ENCODE data around the gene TWIST2.

Gene TWIST2

DNA sequence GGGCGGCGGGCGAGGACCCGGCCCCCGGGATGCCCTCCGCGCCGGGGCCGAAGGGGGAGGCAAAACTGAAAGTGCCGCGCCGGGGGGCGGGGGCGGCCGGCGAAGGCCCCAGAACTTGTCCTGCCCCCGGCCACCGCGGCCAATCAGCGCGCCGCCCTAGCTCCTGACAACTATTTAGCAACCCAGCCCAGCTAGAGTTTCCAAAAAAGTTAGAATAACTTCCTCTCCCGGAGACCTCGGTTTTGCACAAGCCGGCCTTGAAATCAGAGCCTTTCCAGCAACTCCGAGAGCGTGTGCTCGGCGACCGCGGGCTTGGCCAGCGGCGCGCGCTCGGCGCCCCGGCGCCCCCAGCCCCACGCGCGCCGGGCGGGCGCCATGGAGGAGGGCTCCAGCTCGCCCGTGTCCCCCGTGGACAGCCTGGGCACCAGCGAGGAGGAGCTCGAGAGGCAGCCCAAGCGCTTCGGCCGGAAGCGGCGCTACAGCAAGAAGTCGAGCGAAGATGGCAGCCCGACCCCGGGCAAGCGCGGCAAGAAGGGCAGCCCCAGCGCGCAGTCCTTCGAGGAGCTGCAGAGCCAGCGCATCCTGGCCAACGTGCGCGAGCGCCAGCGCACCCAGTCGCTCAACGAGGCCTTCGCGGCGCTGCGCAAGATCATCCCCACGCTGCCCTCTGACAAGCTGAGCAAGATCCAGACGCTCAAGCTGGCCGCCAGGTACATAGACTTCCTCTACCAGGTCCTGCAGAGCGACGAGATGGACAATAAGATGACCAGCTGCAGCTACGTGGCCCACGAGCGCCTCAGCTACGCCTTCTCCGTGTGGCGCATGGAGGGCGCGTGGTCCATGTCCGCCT, at the start of gene TWIST2:
Gene TWIST2 (plus strand): TSS at position 245 of the 850 bp plus-strand sequence. CDS start 131 bp downstream, at position 376.
- DNase-seq: peak; percentile 98

DNA sequence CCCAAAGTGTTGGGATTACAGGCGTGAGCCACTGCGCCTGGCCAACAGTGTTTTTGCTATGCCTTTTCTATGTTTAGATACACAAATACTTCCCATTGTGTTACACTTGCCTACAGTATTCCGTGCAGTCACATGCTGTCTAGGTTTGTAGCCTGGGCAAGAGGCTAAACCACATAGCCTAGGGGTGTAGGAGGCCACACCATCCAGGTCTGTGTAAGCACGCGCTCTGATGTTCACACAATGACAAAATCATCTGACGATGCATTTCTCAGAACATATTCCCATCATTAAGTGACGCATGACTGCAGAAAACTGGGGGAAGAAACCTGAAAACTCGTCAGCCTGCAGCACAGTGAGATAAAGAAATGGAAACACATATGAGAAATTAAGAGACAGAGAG, 46.1 kb upstream of the TWIST2 start:
- DNase-seq: no peak

DNA sequence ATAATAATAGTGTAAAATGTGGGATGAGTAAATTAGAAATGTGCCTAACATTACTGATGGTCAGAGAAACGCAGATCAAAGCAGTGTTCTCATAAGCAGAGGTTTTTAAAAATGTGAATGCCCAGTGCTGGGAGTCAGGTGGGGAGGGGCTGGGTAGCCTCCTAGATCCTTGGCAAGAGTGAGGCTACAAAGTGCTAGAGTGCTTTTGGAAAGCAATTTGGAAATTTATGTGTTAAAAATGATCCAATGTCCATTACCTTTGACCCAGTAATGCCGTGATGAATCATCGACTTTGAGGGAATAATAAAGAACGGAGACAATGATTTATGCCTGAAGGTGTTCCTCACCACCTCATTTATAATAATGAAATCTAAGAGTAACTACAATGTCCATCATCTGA, 44.9 kb upstream of the TWIST2 start:
- no peak for DNase-seq

DNA sequence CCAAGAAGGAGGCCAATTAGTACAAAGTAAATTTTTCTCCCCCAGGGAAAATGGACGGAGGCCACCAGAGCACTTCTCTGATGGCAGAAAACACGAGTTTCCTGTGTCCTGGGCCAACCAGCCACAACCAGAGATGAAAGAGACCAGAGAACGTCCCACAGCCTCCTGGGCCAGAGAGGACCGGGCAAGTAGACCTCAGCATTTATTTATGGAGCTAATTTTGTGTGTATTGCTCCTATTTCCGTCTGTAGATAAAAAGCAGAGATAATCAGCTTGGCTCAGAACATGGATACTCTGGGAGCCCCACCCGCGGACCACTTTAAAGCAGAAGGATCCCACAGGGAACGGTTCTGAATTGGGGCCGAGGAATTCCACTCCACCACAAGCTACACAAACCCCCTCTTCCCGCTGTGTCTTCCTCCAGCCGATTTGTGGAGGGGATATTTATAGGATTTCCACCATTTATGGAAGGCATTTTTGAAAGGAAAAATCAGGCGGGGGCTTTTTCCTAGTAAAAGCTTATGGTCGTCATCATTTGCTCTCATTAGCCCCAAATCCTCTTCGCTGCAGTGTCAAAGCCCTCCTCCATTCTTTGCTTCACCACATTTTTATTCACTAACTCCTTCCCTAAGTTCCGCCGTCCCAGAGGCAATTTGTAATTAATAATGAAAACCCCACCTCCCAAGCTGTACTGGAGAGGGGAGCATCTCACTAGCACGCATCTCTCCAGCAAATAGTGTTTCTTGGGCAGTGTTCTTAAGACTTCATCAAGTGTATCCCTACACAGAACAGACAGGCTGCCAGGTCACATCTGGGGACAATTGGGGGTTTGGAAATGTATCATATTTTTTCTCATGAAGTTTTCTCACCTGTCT, 43.7 kb upstream of the TWIST2 start:
- no peak for DNase-seq

DNA sequence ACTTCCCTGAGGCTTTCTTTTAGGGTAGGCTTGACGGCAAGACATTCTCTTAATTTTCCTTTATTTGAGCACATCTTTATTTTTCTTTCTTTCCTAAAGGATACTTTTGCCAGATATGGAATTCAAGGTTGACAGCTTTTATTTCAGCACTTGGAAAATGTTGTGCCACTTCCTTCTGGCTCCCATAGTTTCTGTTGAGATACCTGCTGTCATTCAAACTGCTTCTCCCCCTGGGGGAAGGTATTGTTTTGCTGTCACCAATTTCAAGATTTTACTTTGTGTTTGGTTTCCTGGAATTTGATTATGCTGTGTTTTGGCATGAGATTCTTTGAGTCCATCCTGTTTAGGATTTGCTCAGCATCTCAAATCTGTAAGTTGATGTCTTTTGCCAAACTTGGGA, 39.1 kb upstream of the TWIST2 start:
- no peak for DNase-seq

DNA sequence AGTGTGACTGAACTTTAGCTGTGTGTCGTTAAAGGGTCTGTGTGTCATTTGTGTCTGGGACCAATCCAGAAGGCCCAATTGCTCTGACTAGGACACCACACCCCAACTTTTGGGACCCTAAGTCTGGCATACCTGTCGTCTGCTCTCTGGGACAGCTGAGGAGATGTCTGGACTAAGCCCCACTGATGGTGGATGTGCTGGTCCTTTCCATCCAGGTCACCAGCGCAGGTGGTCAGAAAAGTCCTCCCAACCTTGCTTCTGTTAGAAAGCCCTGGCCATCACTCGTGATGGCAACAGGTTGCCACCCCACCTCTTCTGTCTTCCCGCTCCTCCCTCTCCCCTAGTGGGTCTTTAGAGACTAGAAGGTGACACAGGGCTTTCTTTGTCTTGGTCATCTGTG, 37.6 kb upstream of the TWIST2 start:
- no peak for DNase-seq

DNA sequence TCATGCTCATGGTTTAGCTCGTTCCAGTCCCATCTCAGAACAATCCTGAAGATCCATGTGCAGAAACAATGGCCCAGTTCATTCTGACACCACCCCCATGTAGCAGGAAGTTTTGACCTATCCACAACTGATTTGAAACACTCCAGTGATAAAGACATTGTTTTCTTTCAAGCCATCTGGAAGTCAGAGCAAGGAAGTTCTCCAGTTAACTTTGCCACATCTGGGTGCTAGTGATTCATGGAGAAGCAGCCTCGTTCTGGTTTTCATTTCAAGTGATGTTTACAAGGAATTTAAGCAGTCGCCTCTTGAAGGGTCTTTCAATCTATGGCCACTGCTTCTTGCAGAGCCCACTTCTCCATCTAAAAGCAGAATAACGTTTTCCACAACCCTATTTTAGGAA, 36.6 kb upstream of the TWIST2 start:
- peak; percentile 72 for DNase-seq

DNA sequence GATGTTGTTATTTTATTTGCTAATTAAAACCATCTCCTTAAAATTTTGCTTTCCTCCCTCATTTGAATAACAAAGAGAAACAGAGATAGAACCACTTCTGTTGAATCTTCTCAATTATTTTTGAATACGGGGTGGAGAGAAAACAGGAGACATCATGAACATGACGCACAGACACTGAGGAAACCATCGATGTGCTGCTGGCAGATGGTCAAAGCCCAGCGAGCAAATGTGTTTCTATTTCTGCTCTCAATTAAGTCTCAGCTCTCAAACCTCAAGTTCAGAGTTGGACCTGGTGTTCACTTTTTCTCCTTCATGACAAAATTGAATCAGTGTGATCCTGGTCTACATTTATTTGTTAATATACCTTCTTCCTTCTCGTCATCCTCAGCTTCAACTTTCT, 36.1 kb upstream of the TWIST2 start:
- DNase-seq: peak; percentile 84

DNA sequence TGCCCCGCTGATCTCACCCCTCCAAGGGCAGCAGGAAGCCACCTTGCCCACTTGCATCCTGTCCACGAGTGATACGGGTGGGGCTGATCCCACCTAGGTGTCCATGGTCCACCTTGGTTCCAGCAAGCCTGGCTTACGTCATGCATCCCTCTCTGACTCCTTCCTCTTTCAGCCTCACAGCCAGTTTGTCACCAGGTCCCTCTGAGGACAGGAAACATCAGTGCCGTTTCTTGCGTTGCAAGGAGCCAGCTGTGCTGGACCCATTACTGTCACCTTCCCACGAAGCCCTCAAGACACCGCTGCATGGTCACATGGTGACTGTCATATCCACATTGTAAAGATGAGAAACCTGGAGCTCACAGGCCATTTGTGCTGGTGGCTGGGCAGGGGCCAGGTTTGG, 34.8 kb upstream of the TWIST2 start:
- no peak for DNase-seq

DNA sequence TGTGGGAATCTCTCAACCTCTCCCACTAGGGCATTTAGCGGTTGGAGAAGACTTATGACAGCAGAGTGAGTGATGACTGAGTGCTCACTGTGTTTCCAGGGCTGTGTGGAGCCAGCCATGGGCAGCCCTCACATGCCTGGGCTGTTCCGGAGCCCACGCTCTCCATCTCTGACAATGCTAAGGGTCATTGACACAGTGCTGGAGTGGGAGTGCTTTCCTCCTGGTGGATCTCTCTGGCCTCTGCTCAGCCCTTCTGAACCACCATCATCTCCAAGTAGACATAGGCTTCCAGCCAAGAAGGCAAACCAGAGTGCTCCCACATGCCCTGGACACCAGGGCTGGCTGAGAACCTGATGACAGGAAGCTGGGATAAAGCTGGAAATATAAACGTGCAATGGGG, 33.1 kb upstream of the TWIST2 start:
- no peak for DNase-seq

DNA sequence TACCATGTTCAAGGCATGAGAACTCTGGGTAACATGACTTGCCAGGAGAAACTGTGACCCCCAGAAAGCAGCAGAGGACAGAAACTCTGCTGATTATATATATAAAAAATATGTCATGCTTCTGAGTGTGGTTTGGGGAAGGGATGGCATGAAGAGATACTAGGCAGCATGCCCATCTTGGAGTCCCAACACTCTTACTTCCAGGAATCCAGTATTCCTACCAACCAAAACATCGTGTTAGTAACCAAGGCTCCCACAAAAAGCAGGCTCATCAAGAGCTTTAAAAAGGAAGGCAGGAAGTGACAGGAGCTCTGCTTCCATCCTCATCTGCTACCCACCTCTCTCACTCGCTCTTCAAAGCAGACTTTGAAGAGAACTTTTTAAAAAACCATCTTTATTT, 31.6 kb upstream of the TWIST2 start:
- DNase-seq: peak; percentile 38

DNA sequence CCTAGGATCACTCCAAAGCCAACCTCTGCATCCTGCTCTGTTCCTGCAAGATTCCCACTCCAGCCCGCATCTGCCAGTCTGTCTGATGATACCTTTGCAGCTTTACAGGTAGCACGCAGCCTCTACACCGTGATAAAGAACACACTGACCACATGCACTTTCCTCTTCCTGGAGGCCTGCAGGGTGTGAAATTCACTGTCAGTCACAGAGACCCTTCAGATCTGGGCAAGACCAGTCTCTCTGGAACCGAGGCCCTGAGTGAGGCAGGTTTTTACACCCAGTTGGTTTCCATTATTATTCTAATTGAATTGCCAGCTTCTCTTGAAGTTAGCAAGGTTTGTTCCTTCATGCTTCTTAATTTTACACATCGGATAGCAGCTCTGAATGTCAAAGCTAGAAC, 30.5 kb upstream of the TWIST2 start:
- DNase-seq: no peak

DNA sequence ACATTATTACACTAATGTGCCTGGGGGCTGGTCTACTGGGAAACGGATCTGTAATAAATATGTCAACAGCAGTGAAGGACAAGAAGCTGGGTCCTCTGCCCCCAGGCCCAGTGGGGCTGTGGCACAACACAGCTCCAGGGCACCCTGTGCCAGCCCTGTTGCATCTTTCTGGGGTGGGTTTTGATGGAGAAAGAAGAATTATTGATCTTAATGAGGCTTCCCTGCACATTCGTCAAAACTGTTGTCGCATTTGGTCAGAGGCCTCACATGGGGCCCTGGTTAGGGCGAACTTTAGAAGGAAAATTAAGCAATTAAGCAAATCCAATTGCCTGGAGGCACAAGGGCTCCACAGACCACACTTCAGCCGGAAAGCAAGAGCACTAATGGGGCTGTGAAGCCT, 30.0 kb upstream of the TWIST2 start:
- DNase-seq: no peak

DNA sequence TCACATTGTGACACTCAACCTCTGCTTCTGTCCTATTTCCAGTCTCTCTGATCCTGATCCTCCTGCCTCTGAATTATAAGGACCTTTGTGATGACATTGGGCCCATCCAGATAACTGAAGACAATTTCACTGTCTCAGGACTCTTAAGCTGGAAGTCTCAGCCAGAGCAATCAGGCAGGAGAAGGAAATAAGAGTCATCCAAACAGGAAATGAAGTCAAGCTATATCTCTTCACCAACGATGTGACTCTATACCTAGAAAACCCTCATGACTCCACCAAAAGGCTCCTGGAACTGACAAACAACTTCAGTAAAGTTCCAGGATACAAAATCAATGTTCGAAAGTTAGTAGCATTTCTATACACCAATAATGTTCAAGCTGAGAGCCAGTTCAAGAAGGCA, 29.3 kb upstream of the TWIST2 start:
- peak; percentile 47 for DNase-seq

DNA sequence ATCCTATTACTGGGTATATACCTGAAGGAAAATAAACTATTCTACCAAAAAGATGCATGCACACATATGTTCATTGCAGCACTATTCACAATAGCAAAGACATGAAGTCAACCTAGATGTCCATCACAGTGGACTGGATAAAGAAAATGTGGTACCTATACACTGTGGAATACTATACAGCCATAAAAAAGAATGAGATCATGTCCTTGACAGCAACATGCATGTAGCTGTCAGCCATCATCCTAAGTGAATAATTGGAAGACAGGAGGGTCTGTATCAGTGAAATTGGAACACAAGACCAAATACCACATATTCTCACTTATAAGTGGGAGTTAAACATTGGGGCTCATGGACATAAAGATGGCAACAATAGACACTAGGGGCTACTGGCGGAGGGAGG, 27.7 kb upstream of the TWIST2 start:
- no peak for DNase-seq

DNA sequence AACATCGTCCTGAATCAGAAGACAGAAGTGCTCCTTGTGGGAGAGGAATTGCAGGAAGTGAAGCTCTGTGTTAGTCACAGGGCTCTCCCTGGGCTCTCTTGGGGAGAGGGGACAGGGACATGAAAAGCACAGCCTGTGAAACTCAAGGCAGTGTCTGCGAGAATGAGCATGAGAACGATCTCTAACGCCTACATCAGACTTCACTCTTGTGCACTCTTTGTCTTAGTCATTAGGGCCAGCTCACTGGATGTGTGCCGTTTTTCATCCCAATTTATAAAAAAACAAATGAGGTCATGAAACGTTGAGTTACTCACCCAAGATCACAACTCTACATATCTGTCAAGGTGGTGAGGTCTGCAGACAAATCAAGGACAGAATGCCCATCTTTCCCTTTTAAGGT, 27.0 kb upstream of the TWIST2 start:
- DNase-seq: peak; percentile 85

DNA sequence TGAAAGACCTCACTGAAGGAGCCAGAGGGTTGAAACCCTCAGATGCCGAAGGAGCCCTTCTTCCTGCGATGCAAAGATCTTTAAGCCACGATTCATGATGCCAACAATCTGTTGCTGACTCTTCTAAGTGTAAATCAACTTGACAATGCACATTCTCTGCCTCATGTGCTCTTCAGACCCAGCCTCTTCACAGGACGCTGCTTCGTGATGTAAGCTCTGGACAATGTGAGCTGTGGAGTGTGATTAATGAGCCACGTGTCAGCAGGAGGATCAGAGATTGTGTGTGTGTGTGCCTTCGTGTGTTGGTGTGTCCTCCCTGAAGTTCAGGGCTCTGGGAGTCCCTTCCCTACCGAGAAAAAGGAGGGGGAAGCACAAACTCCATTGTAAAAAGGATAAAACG, 26.5 kb upstream of the TWIST2 start:
- peak; percentile 95 for DNase-seq

DNA sequence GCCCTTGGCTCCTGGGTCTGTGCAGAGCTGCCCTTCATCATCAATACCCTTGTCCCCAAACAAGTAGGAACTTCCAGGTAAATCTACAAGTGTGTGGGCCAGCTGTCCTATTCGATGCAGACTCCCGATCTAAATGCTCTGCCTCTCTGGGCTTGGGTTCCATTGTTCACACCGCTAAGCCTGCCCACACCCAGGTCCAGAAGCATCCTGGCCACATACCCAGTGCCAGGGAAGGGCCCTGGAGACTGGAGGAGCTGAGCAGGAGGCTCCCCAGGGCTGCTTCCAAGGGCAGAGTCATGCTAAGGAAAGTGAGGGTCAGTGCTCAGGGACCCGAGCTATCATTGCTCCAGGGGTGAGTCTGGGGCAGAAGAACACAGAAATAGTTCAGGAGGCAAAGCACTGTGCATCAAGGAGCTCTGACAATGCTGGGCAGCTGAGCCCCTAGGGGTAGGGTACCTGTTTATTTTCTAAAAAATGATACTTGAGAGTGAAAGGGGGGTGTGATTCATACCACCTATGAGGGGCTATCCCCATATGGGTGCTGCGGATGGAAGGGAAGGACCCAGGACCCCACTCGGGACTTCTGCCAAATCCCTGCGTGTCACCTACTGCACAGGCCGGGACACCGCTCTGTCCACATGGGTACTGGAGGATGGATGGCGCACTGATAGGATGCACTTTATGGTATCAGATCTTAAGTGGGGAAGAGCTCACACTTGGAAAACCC, 25.8 kb upstream of the TWIST2 start:
- no peak for DNase-seq

DNA sequence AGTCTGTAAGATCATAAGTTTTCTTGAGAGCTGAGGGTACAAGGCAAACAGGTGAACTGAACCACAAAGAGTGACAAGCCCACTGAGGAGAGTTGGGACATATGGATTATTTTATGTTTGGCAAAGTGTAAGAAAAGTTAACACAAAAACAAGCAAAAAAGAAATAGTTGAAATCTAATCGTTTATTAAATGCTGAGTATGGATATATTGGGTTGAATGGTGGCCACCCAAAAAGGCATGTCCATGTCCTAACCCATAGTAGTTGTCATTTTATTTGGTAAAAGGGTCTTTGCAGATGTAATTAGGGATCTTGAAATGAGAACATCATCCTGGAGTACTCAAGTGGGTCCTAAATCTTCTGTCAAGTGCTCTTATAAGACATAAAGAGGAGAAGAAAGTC, 24.9 kb upstream of the TWIST2 start:
- DNase-seq: no peak

DNA sequence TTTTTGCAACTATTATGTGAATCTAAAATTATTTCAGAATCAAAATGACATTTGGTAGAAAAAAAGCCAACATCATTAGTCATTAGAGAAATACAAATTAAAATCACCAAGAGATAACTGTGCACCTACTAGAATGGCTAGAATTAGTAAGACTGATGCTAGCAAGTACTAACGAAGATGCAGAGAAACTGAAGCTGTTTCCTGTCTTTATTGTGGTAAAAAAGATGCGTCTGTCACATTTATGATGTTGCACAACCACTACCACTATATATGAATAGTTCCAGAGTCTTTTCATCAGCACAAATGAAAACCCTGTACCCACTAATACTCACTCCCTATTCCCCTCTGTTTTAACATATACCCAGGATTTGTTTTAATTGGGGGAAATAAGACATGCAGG, 16.7 kb upstream of the TWIST2 start:
- no peak for DNase-seq

DNA sequence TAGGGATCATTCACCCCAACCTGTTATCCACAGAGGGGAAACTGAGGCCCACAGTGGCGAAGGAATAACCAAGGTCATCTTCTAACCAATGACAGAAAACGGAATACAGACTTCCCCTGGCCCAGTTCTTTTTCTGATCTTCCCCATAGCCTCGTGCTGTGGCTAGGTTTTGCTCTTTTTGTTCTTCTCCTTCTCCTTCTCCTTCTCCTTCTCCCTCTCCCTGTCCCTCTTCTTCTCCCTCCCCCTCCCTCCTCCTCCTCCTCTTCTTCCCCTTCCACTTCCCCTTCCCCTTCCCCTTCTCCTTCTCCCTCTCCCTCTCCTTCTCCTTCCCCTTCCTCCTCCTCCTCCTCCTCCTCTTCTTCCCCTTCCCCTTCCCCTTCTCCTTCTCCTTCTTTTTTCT, 12.9 kb upstream of the TWIST2 start:
- DNase-seq: no peak

DNA sequence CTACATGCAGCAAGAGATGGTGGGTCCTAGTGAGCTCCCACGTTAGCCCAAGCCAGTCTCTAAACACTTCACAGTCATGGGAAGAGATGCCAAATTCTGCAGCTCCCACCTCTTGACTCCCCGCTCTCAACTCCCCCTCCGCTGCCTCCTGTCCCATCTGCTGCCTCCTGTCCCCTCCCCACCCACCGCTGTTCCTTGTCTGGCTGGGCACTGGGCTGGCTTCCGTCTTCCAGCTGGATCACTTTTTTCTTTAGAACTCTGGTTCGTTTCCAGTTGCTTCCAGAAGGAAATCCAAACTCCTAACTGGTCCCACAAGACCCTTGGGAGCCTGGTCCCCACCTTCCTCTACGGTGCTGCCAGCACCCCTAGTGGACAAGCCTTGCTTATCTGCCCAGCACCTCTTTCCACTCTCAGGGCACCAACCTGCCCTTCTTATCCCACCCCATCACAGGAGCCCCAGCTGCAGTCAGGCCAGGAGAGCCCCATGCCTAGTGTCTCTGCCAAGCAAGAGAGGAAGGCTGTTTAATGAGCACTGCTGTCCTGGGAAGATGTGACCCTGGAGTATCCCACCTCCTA, 12.1 kb upstream of the TWIST2 start:
- DNase-seq: no peak

DNA sequence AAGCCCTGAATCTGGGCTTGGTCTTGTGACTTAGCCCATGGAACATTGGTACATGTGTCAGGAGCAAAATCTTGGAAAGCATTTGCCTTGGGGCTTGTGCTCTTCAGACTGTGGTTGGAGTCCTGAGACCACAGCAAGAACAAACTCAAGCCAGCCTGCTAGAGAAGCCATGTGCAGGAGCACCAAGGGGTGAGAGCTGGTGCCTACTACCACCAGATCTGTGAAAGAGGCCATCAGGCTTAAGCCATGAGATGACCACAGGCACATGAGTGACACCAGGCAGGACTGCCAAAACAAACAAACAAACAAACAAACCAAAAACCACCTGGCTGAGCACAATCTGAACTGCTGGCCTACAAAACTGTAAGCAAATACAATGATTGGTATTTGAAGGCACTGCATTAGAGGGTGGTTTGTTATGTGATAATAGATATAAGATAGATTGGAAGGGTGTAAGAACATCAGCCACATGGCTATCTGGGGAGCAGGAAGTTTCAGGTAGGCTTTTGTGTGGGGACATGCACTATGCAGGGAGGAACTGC, 9.0 kb upstream of the TWIST2 start:
- DNase-seq: no peak
